Fibroblast of lung (primary cell): ENCODE results near the gene MACROH2A2. TPM values are rescaled to one million over a fixed set of nuclear protein-coding genes. Genes with fewer than 3 reads are reported as not detected.

Source experiments
- DNase-seq, 2 donors: peaks; one replicate each; pipeline versions ENCODE4 v3.0.0 to v3.0.0-alpha.2; 2010; ENCODE audit warnings: low read depth in 2 of 2
- H2AFZ ChIP-seq: 2 replicates; pipeline ENCODE4 v1.5.1; 2012; ENCODE audit warnings: low read length, control low read depth, inconsistent platforms
- H3K27ac ChIP-seq: 2 replicates; pipeline ENCODE4 v1.5.1; 2011; ENCODE audit warnings: low read length, control low read depth; ENCODE audit not compliant: insufficient read depth
- H3K27me3 ChIP-seq: 2 replicates; pipeline ENCODE4 v1.5.1; 2011; ENCODE audit warnings: mild to moderate bottlenecking, low read length; ENCODE audit not compliant: control insufficient read depth, insufficient read depth
- H3K36me3 ChIP-seq: 2 replicates; pipeline ENCODE4 v1.5.1; 2011; ENCODE audit warnings: low read length; ENCODE audit not compliant: control insufficient read depth, insufficient read depth
- H3K4me1 ChIP-seq: 2 replicates; pipeline ENCODE4 v1.5.1; 2011; ENCODE audit warnings: low read length; ENCODE audit not compliant: control insufficient read depth, insufficient read depth; ENCODE audit errors: extremely low read depth
- H3K4me2 ChIP-seq: 2 replicates; pipeline ENCODE4 v1.5.1; 2011; ENCODE audit warnings: low read length, control low read depth; ENCODE audit not compliant: insufficient read depth; ENCODE audit errors: extremely low read depth
- H3K4me3 ChIP-seq, 4 experiments: fragments of 200-600 bp in 1 of 4; sonication (generic) in 1 of 4; replicated peaks in 1 of 4; 2 replicates each; pipeline ENCODE4 v1.5.1; 2011 to 2016; ENCODE audit warnings: low read length in 4 of 4, low read depth in 3 of 4, mild to moderate bottlenecking in 3 of 4, control low read depth in 2 of 4, inconsistent platforms in 1 of 4, mixed read lengths in 1 of 4; ENCODE audit not compliant: insufficient read depth in 1 of 4; ENCODE audit errors: control extremely low read depth in 1 of 4
- H3K79me2 ChIP-seq: 2 replicates; pipeline ENCODE4 v1.5.1; 2012; ENCODE audit warnings: mild to moderate bottlenecking, low read length, inconsistent platforms; ENCODE audit not compliant: control insufficient read depth, insufficient read depth
- H3K9ac ChIP-seq: 2 replicates; pipeline ENCODE4 v1.5.1; 2011; ENCODE audit warnings: mild to moderate bottlenecking, low read length, control low read depth; ENCODE audit not compliant: insufficient read depth
- H3K9me3 ChIP-seq: 2 replicates; pipeline ENCODE4 v1.5.1; 2012; ENCODE audit warnings: low read depth, low read length; ENCODE audit not compliant: control insufficient read depth, insufficient read depth
- H4K20me1 ChIP-seq: 2 replicates; pipeline ENCODE4 v1.5.1; 2011; ENCODE audit warnings: low read length; ENCODE audit not compliant: control insufficient read depth, insufficient read depth; ENCODE audit errors: extremely low read depth
- CTCF ChIP-seq, 2 donors: IDR thresholded peaks in 1 of 2; conservative IDR thresholded peaks in 1 of 2; 1 replicate in 1 of 2; 2 replicates in 1 of 2; pipeline ENCODE4 v1.5.1; 2011 to 2012; ENCODE audit warnings: low read length in 2 of 2, control low read depth in 1 of 2, inconsistent platforms in 1 of 2, low read depth in 1 of 2, mild to moderate bottlenecking in 1 of 2
- EZH2 ChIP-seq: IDR thresholded peaks from 2 replicates; pipeline ENCODE4 v1.5.1; 2012; ENCODE audit warnings: low read length, control low read depth, mild to moderate bottlenecking; ENCODE audit errors: missing control alignments
- polyA plus RNA-seq, 2 donors: library from polyadenylated mRNA; depleted of rRNA in 1 of 2; stranded (reverse) in 1 of 2; unstranded in 1 of 2; fragments of >200 nt; gene quantifications; 2 replicates each; pipeline ENCODE4 v1.2.1, GENCODE V29; 2011 to 2012; ENCODE audit warnings: missing spikeins in 1 of 2
- total RNA-seq: library from RNA; depleted of rRNA; stranded (reverse); fragments of >200 nt; gene quantifications from 2 replicates; pipeline ENCODE4 v1.2.1, GENCODE V29; 2014

Gene MACROH2A2
- total and polyA plus RNA-seq, 2 donors (not counting 1 experiment from before 2014, with no cell fraction given), result 9.2 to 12.1 TPM

GRCh38 chr10:70064486-70064885 lies 11.8 kb downstream of the MACROH2A2 start:
- Histone ChIP-seq H3K27me3 (no peaks in the 10 kb centered on the region), H3K36me3 (no peaks in the 10 kb centered on the region), H3K4me1 (no peaks in the 10 kb centered on the region), H3K4me3 (no peak overlapping the region), H3K79me2 (no peaks in the 10 kb centered on the region), H3K4me2 (no peak overlapping the region), H2AFZ (no peak overlapping the region), H4K20me1 (no peaks in the 10 kb centered on the region), H3K9ac (no peak overlapping the region), H3K27ac (no peak overlapping the region), H3K9me3 (no peaks in the 10 kb centered on the region)
- TF ChIP-seq CTCF (conservative IDR thresholded peaks at IDR 0.05 in 1 of 2, IDR thresholded peaks at IDR 0.05 in 1 of 2; ENCODE audit: low read depth in 1 of 2, low read length in 2 of 2) (no peak), EZH2 (no peak)
- DNase-seq, result no peak

DNA sequence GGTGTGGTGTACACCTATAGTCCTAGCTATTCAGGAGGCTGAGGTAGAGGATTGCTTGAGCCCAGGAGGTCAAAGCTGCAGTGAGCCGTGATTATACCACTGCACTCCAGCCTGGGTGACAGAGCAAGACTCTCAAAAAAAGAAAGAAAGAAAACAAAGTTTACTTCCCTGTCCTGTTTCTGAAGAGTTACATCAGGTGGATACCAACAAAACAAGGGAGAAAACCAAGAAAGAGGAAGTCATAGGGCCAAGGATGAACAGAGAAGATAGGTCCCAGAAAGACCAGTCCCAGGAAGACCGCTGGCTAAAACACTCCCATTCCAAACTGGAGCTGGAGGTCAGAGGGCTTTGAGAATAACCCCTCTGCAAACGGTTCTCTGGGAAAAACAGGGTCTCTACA lies 13.5 kb downstream of the MACROH2A2 start:
- no peak overlapping the region for H3K9ac ChIP-seq
- no peak overlapping the region for H3K4me2 ChIP-seq
- H3K79me2 ChIP-seq, result no peaks in the 10 kb centered on the region
- no peaks in the 10 kb centered on the region for H4K20me1 ChIP-seq
- DNase-seq, result no peak
- H3K9me3 ChIP-seq, result no peaks in the 10 kb centered on the region
- no peak overlapping the region for H3K27ac ChIP-seq
- H2AFZ ChIP-seq, result no peak overlapping the region
- H3K4me3 ChIP-seq, result no peak overlapping the region
- H3K36me3 ChIP-seq, result no peaks in the 10 kb centered on the region
- no peaks in the 10 kb centered on the region for H3K27me3 ChIP-seq
- TF ChIP-seq EZH2 (no peak), CTCF (conservative IDR thresholded peaks at IDR 0.05 in 1 of 2, IDR thresholded peaks at IDR 0.05 in 1 of 2; ENCODE audit: low read depth in 1 of 2, low read length in 2 of 2) (no peak)
- H3K4me1 ChIP-seq, result no peaks in the 10 kb centered on the region

DNA sequence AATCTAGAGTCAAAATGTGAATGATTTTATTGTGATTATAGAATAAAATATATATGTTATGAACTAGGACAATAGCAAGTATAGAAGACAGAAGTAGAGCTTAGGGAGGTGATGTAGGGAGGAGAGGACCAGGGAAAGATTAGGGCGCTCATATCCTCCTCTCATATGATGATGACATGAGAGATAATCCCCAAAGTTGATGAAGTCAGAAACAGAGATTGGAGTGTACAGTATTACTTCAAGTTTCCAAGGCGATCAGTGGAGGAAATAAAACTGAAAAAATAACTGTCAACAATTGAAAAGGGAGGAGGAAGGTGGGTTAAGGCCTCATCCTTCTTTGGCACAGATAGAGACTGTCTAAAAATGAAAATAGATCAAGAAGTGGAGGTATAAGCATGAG lies 14.9 kb downstream of the MACROH2A2 start:
- H4K20me1 ChIP-seq, result no peaks in the 10 kb centered on the region
- H3K4me2 ChIP-seq, result no peak overlapping the region
- H3K9me3 ChIP-seq, result no peaks in the 10 kb centered on the region
- no peaks in the 10 kb centered on the region for H3K4me1 ChIP-seq
- no peak overlapping the region for H2AFZ ChIP-seq
- H3K9ac ChIP-seq, result no peak overlapping the region
- H3K4me3 ChIP-seq, result no peak overlapping the region
- no peak overlapping the region for H3K27ac ChIP-seq
- H3K36me3 ChIP-seq, result no peaks in the 10 kb centered on the region
- no peaks in the 10 kb centered on the region for H3K27me3 ChIP-seq
- TF ChIP-seq EZH2 (no peak), CTCF (conservative IDR thresholded peaks at IDR 0.05 in 1 of 2, IDR thresholded peaks at IDR 0.05 in 1 of 2; ENCODE audit: low read depth in 1 of 2, low read length in 2 of 2) (no peak)
- DNase-seq, result no peak
- H3K79me2 ChIP-seq, result no peaks in the 10 kb centered on the region
